GM19463 (cell line): Measurements from ENCODE around the gene SELENOP.
"Not testable (repeated sequence)": the region's sequence is repeated elsewhere in the genome, so short reads cannot be mapped to it uniquely, and the experiment has no call there.

Source experiments
- ATAC-seq: cut with Tn5 transposase; IDR thresholded peaks from one replicate; pipeline ENCODE4 v1.9.1; 2021; ENCODE audit warnings: mild to moderate bottlenecking, moderate library complexity; ENCODE audit not compliant: unreplicated experiment

SELENOP gene, protein sequence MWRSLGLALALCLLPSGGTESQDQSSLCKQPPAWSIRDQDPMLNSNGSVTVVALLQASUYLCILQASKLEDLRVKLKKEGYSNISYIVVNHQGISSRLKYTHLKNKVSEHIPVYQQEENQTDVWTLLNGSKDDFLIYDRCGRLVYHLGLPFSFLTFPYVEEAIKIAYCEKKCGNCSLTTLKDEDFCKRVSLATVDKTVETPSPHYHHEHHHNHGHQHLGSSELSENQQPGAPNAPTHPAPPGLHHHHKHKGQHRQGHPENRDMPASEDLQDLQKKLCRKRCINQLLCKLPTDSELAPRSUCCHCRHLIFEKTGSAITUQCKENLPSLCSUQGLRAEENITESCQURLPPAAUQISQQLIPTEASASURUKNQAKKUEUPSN

DNA sequence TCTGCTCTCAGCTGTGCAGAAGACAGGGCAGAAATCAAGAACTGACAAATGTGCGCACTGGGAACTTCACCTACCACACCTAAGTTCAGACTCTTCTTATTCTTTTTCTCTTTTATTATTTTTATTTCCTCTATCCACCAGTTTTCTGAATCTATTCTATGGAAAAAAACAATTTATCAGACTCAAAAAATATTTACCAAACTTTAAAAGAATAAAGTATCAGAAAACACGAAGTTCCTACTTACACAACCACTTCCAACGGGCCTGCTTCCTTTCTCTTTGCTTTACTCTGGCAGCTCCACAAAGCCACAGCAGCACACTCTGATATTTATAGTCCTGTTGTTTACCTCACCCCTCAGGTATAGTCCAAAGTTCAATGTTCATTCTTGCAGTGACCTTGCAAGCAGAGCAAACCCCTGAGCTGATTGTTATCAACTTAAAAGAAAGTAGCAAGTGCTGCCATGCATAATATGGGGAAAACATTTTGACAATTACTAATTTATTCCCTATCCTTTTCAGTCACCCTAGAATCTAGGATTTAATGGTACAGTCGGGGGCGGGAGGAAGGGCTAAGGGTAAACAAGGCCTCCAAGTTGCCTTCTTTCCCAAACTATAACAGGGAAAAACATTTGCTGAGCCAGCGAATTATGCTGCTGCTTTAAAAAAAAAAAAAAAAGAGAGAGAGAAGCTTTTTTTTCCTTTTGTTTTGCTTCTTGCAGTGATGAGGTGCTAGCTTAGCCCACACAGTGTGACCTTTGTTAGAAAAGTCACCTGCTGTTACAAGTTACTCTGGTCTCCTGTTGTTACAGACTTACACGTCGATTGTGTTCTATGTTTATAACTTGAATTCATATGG lies at the start of gene SELENOP:
Gene SELENOP (minus strand): TSS at position 302 of the 856 bp plus-strand sequence. CDS start 3,539 bp downstream, outside the sequence.
- peak; percentile 92 for ATAC-seq

DNA sequence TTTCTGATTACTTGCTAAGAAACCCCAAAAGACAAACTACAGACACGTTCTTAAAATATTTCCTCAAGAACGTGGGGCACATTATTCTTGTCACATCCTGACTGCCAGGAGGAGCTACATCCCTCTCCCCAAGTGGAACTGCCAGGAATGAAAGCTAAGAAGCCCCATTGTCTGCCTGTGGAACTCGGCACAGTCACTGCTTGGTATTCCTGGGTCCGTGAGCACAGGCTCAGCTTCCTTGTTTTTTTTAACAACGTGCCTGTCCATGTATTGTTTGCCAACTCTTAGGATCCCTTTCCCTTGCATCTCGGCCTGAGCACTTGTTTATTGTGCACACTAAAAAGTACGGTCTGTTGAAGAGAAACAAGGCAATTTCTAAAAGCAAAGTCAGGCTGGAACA lies 47.0 kb upstream of the SELENOP start:
- ATAC-seq, result no peak

DNA sequence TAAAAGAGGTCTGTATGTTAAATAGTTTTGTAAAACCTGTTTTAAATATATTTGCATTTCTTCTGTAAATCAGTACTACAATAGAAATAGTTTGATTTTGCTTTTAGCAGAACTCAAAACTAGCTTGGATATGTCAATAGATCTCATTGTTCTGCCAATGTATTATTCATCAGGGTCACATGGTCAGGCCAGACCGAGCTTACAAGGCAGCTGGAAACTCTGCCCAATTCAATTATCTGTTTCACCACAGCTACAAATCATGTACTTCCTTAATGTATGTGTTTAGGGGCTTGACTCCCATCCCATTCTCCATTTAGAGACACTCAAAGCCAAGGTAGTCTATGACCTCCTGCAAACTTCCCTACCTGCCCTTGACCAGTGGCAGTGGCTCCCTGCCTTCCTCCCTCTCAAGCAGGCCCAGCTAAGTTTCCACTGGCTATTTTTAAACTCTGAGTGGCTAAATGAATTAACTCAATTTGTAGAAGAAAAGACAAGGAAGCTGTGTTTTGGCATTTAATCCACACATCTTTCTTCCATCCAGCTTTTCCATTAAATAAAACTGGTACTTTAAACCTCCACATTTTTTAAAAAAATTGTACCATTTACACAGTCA lies 46.4 kb upstream of the SELENOP start:
- ATAC-seq, result no peak

DNA sequence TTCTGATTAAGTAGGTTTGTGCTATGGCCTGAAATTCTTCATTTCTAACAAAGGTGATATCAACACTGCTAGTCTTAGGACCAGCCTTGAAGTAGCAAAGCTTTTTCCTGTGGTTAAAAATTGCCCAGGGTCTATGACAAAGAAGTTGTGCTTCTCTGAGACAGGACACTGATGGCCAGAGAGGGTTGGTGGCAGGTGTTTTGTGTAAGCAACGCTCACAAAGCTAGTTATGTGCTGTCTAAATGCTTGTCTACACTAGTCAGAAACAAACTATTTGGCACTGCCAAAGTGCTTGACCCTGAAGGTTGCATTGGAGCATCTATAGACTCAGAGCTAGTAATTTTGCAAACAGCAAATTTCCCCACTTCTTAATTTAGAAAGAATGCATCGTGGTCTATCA lies 44.1 kb upstream of the SELENOP start:
- ATAC-seq, result no peak

DNA sequence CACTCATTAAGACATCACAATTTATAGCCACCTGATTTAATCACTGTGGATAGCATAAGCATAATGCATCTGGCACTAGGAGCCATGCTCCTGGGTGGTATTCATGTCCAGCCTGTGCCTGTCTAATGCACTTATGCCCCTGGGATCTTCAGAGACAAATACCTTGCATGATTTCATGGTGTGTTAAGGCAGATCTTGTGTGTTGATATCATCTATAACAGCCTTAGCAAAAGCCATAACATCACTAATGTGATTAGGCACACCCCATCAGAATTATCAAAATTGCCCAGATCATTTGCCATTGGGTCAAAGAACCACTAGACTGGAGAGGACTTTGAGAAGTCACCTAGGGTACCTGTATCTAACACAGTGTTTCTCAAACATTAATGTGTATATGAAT lies 43.7 kb upstream of the SELENOP start:
- ATAC-seq, result no peak

DNA sequence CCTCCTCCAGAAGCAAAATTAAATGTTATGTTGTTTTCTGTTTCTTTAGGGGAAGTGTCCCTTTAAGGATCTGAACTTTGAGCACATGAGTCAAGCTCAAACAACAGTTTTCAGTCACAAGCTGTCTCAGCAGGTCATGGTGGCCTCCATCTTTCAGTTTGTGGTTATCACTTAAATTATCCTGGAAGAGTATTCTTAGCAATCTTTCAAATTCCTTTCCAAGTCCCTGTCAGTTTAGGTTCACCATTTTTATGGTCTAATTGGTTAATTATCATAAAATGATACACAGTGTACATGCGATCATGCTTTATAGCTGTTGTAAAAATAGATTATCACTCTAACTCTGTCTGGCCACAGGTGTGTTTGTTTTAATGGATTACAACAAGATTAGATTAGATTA lies 43.1 kb upstream of the SELENOP start:
- ATAC-seq, result no peak

DNA sequence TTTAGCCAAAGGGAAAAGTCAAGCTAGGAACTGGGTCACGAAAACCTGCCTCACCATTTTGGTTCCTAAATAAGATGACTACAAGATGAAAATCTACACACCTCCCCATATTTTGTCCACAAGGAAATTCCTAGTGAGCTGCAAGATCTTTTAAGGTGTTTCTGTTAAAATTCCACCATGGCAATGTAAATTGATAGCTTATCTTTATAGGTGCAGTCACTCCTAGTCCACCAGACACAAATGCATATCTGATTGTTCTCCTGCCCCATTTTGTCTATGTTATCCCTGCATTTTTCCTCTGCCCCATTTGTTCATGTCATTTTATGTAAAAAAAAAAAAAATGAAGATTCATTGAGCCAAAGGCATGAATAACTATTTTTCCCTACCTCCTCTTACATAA lies 41.1 kb upstream of the SELENOP start:
- no peak for ATAC-seq

DNA sequence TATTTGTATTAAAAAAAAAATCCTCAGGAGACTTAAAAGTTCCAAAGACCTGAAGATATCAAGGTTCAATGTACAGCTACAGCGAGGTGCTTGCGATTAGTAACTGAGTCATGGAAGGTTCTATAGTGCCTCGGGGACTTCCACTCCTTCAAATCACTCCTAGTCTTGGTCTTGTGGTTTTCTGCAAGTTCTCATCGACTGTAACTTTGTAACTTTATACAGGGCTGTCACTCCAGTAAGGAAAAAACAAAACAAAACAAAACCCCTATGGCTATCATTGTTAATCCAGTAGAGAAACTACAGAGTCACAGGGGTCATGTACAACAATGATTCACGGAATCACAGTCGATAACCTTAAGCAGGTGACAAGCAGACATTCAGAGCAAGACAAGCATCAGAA lies 39.8 kb upstream of the SELENOP start:
- no peak for ATAC-seq

DNA sequence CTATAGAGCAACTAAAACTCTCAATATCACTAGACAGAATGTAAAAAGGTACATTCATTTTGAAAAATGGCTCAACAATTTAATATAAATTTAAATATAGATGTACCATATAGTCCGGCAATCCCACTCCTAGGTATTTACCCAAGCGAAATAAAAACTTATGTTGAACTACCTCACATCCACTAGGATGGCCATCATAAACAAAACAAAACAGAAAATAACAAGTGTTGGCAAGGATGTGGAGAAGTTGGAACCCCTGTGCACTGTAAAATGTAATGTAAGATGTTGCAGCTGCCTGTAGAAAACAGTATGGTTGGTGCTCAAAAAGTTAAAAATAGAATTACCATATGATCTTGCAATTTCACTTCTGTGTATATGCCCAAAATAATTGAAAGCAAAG lies 36.9 kb upstream of the SELENOP start:
- no peak for ATAC-seq

DNA sequence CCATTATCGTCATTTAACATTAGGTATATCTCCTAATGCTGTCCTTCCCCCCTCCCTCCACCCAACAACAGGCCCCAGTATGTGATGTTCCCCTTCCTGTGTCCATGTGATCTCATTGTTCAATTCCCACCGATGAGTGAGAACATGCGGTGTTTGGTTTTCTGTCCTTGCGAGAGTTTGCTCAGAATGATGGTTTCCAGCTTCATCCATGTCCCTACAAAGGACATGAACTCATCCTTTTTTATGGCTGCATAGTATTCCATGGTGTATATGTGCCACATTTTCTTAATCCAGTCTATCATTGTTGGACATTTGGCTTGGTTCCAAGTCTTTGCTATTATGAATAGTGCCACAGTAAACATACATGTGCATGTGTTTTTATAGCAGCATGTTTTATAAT lies 32.7 kb upstream of the SELENOP start:
- ATAC-seq, result not testable (repeated sequence)

DNA sequence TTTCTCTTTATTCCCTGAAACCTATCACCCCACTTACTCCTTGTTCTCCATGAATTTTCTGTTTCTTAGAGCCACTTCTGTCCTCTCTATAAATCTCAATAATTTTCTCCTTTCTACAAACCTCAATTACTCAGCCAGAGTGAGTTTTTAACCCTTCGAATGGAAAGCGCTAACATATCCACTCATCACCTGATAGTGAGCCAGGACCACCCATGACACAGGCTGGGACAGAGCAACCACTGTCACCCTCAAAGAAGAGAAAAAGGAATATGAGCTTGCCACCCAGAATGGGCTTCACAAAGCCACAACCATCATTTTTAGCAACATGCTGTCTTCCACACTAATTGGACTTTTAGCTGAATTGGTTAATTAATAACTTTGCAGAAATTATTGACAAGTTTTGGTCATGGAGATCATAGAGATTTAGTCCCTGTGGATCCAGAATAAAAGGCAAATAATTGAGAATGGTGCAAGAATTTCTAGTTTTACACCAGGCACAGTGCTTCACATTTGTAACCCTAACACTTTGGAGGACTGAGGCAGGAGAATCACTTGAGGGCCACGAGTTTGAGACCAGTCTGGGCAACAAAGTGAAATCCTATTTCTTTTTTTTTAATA lies 32.1 kb upstream of the SELENOP start:
- ATAC-seq, result no peak

DNA sequence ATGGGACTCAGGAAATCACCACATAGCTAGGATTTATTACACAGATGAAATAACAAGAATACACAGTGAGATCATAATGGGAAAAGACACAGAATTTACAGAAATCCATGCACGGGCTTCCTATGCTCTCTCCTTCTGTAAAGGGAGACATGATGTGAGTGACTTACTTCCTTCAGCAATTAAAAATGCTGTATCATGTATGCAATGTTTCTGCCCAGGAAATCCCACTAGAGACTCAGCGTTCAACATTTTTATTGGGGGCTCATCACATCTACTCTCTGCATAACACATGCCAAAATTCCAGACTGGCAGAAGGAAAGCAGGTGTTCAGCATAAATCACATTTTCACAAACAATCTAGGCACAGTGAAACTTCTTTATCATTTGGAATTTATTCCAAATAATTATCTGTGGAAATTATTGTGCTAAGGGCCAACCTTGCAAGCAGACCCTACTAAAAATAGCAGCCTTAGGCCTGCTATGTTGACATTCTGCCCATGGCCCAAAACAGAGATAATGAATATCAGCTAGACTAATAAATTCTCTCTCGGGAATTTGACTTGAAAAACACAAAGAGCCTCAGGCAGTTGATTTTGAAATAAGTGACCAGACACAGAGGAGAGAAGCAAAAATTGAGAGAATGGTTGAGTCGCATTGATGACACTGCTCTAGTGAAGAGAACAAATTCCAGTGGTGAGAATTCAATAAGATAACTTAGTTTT lies 31.4 kb upstream of the SELENOP start:
- ATAC-seq, result no peak

DNA sequence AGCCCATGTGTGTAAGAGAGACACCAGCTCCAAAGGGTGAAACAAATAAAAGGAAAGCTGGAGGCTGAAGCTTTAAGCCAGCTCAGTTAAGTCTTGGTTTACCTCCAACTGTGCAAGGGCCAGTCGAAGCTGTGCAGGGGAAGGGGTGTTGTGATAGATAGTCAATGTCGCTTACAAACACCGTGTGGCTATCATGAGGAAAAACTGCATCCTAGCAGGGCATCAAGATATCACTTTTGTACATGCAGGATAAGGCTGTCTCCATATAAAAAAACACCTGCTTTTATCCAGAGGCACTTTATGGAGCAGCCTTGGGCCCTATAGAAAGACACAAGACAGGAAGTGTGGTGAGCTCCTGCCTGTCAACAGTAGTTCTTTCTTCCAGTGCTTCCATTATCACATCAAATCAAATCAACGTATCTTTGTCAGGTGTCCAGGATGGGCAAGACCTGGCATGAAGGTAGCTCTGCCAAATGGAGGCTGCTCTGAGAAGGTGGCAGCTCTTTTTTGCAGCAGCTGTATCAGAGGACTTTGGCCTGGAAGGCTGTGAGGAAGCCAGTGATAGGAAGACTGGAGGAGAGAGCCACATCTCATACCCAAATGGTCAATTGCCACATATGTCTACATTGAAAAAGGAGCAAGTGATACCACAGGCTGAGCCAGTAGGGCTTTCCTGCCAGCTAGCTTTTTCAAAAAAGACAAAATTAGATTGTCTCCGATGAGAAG lies 29.3 kb upstream of the SELENOP start:
- no peak for ATAC-seq

DNA sequence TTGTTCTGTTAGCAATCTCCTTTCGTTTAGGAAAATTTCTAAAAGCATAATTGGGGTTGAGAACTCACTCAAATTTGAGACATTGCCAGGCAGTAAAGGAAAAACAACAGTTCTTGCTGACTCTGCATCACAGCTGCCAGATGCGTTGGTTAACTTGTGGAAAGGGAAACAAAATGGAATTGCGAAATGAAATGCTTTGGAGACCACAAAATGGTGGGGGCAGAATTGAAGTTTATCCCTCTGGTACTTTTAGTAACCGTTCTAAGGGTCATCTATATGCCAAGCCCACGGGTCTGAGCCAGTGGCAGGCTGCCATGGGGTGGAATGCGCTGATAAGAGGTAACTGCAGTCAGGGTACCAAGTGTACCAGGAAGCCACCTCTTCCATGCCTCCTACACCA lies 28.6 kb upstream of the SELENOP start:
- ATAC-seq, result no peak

DNA sequence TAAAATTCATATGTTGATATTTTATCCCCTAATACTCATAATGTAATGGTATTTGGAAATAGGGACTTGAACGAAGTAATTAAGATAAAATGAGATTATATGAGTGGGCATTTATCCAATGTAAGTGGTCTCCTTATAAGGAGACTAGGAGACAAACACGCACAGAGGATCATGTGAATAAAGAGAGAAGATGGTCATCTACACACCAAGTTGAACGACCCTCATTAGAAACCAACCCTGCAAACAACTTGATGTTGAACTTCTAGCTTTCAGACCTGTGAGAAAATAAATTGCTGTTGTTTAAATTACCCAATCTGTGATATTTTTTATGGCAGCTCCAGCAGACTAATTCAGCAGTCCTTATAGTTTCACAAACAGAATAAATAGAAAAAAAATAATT lies 27.5 kb upstream of the SELENOP start:
- no peak for ATAC-seq

DNA sequence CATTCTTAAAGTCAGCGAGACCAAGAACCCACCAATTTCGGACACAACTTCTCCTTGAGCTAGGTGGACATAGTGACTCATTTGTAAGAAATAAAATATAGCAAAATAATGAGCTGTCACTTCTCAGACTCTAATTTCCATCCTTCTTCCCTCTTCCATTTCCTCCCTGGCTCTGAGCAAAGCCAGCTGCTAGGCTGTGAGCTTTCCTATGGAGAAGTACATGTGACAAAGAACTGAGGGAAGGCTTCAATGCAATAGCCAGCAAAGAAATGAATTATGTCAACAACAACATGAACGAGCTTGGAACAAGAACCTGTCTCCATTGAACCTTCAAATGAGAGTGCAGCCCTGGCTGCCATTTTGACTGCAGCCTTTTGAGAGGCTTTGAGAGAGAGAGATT lies 25.9 kb upstream of the SELENOP start:
- ATAC-seq, result no peak

DNA sequence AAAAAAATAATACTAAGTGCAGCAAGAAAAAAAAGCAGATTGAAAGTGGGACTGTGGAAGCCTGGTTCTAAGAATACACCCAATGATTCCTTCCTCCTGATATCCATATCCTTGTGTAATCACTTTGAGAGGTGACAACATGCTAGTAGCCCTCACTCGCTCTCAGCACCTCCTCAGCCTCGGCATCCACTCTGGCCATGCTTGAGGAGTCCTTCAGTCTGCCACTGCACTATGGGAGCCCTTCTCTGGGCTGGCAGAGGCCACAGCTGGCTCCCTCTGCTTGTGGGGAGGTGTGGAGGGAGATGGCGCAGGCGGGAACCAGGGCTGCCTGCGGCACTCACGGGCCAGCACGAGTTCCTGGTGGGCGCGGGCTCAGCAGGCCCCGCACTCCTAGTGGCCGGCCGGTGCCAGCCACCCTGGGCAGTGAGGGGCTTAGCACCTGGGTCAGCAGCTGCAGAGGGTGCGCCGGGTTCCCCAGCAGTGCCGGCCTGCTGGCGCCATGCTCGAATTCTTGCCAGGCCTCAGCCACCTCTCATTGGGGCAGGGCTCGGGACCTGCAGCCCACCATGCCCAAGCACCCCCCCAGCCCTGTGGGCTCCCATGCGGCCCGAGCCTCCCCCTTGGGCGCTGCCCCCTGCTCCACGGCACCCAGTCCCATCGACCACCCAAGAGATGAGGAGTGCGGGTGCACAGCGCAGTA lies 24.5 kb upstream of the SELENOP start:
- ATAC-seq, result no peak

DNA sequence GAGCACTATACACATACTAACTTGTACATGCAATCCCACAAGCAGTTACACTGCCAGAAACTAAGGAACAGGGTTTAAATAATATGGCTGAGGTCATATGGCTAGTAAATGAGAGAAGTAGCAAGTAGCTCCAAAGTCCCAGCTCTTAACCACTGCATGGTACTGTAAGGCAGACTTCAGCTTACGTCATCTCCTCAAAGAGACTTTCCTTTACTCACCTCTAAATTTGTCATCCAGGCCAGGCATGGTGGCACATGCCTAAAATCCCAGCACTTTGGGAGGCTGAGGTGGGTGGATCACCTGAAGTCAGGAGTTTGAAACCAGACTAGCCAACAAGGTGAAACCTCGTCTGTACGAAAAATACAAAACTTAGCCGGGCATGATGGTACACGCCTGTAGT lies 20.4 kb upstream of the SELENOP start:
- no peak for ATAC-seq

DNA sequence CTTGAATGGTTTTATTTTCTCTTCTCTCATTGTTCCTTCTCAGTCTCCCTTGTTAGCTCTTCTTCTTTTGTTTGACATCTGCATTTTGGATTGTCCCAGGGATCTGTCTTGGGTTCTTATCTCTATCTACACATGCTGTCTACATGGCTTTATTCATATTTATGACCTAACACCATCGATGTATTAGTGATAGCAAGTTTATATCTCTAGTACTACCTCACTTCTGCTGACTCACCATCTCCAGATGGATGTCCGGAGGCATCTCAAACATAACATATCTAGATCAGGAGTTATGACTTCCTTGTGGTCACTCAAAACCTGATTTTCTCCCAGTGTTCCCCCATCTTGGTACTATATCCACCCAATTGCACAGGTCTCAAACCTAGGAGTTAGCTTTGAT lies 19.2 kb upstream of the SELENOP start:
- ATAC-seq, result no peak
